HG03196 (cell line): Measurements from ENCODE around the gene EFCAB6.
"Not testable (repeated sequence)": the region's sequence is repeated elsewhere in the genome, so short reads cannot be mapped to it uniquely, and the experiment has no call there.

Source experiments
- ATAC-seq: cut with Tn5 transposase; IDR thresholded peaks from one replicate; pipeline ENCODE4 v1.9.1; 2021; ENCODE audit not compliant: unreplicated experiment

The EFCAB6 gene

GRCh38 chr22:43723816-43724215 is 88.3 kb downstream of the EFCAB6 start:
- no peak for ATAC-seq

- no peak for ATAC-seq
Measured at GRCh38 chr22:43722444-43722843, 89.7 kb downstream of the EFCAB6 start.

- no peak for ATAC-seq
Measured at GRCh38 chr22:43720716-43721115, 91.4 kb downstream of the EFCAB6 start.

GRCh38 chr22:43714104-43714503 is 98.0 kb downstream of the EFCAB6 start:
- no peak for ATAC-seq

GRCh38 chr22:43711681-43712080 is 100.4 kb downstream of the EFCAB6 start:
- no peak for ATAC-seq

GRCh38 chr22:43707648-43708047 is 104.5 kb downstream of the EFCAB6 start:
- no peak for ATAC-seq

GRCh38 chr22:43706571-43707328 is 105.4 kb downstream of the EFCAB6 start:
- ATAC-seq: no peak

- no peak for ATAC-seq
Measured at GRCh38 chr22:43706151-43706550, 106.0 kb downstream of the EFCAB6 start.

- ATAC-seq: no peak
Measured at GRCh38 chr22:43704051-43704450, 108.1 kb downstream of the EFCAB6 start.

GRCh38 chr22:43698403-43698802 is 113.7 kb downstream of the EFCAB6 start:
- ATAC-seq: no peak

GRCh38 chr22:43697894-43698293 is 114.2 kb downstream of the EFCAB6 start:
- ATAC-seq: no peak

- no peak for ATAC-seq
Measured at GRCh38 chr22:43693249-43693648, 118.9 kb downstream of the EFCAB6 start.

GRCh38 chr22:43689356-43689755 is 122.7 kb downstream of the EFCAB6 start:
- ATAC-seq: no peak

GRCh38 chr22:43682851-43683250 is 129.3 kb downstream of the EFCAB6 start:
- no peak for ATAC-seq

- ATAC-seq: no peak
Measured at GRCh38 chr22:43681731-43682360, 130.3 kb downstream of the EFCAB6 start.

- no peak for ATAC-seq
Measured at GRCh38 chr22:43670513-43670912, 141.6 kb downstream of the EFCAB6 start.

- no peak for ATAC-seq
Measured at GRCh38 chr22:43669190-43669589, 142.9 kb downstream of the EFCAB6 start.

GRCh38 chr22:43667656-43668055 is 144.4 kb downstream of the EFCAB6 start:
- ATAC-seq: no peak

- no peak for ATAC-seq
Measured at GRCh38 chr22:43666457-43666856, 145.6 kb downstream of the EFCAB6 start.

GRCh38 chr22:43658823-43659222 is 153.3 kb downstream of the EFCAB6 start:
- ATAC-seq: no peak

- ATAC-seq: not testable (repeated sequence)
Measured at GRCh38 chr22:43656581-43656980, 155.5 kb downstream of the EFCAB6 start.

GRCh38 chr22:43654271-43654670 is 157.8 kb downstream of the EFCAB6 start:
- no peak for ATAC-seq

- ATAC-seq: no peak
Measured at GRCh38 chr22:43652845-43653244, 159.3 kb downstream of the EFCAB6 start.
